HG03139 (cell line): ENCODE data around the gene GPR176.

Source experiments
- ATAC-seq: cut with Tn5 transposase; IDR thresholded peaks from one replicate; pipeline ENCODE4 v1.9.1; 2021; ENCODE audit not compliant: unreplicated experiment

The GPR176 gene

GRCh38 chr15:39919748-39920509 lies at the start of gene GPR176:
TSS of gene GPR176 (minus strand) at chr15:39920266. CDS start at chr15:39920026, 240 bp downstream.
- ATAC-seq: peak; percentile 8

GRCh38 chr15:39969002-39969394 lies 48.9 kb upstream of the GPR176 start:
- ATAC-seq: no peak

- no peak for ATAC-seq
These were observed 48.4 kb upstream of the GPR176 start for GRCh38 chr15:39968273-39969001.

- ATAC-seq: no peak
These were observed 46.5 kb upstream of the GPR176 start for GRCh38 chr15:39966521-39966920.

GRCh38 chr15:39963786-39964185 lies 43.7 kb upstream of the GPR176 start:
- ATAC-seq: no peak

GRCh38 chr15:39961051-39961450 lies 41.0 kb upstream of the GPR176 start:
- ATAC-seq: no peak

GRCh38 chr15:39960411-39960810 lies 40.3 kb upstream of the GPR176 start:
- ATAC-seq: no peak

- ATAC-seq: no peak
These were observed 39.3 kb upstream of the GPR176 start for GRCh38 chr15:39959411-39959810.

GRCh38 chr15:39957481-39957880 lies 37.4 kb upstream of the GPR176 start:
- ATAC-seq: no peak

GRCh38 chr15:39953521-39953920 lies 33.5 kb upstream of the GPR176 start:
- ATAC-seq: no peak

- no peak for ATAC-seq
These were observed 31.5 kb upstream of the GPR176 start for GRCh38 chr15:39951561-39951960.

- ATAC-seq: no peak
These were observed 28.8 kb upstream of the GPR176 start for GRCh38 chr15:39948817-39949216.

GRCh38 chr15:39947401-39948197 lies 27.5 kb upstream of the GPR176 start:
- ATAC-seq: no peak

GRCh38 chr15:39946862-39947261 lies 26.8 kb upstream of the GPR176 start:
- no peak for ATAC-seq

GRCh38 chr15:39944726-39945125 lies 24.7 kb upstream of the GPR176 start:
- no peak for ATAC-seq

- ATAC-seq: no peak
These were observed 22.7 kb upstream of the GPR176 start for GRCh38 chr15:39942753-39943150.

- ATAC-seq: no peak
These were observed 22.2 kb upstream of the GPR176 start for GRCh38 chr15:39942101-39942752.

GRCh38 chr15:39939487-39940452 lies 19.7 kb upstream of the GPR176 start:
- ATAC-seq: no peak

- ATAC-seq: no peak
These were observed 17.6 kb upstream of the GPR176 start for GRCh38 chr15:39937696-39938095.

- no peak for ATAC-seq
These were observed 16.6 kb upstream of the GPR176 start for GRCh38 chr15:39936681-39937080.
